GM12874 (cell line): ENCODE data around the gene RESP18.

Experiments used
- CTCF ChIP-seq: IDR thresholded peaks from 2 replicates; pipeline ENCODE4 v1.5.1; 2011; ENCODE audit warnings: low read depth, mild to moderate bottlenecking, control low read depth, low read length, moderate library complexity; ENCODE audit not compliant: insufficient read depth

The RESP18 gene

GRCh38 chr2:219350215-219350614 is 17.7 kb upstream of the RESP18 start:
- no peak for TF ChIP-seq CTCF

GRCh38 chr2:219344751-219345430 is 12.3 kb upstream of the RESP18 start:
- TF ChIP-seq CTCF, result no peak

GRCh38 chr2:219335373-219335786 is 2.8 kb upstream of the RESP18 start:
- TF ChIP-seq CTCF, result no peak

GRCh38 chr2:219334076-219334475 is 1.5 kb upstream of the RESP18 start:
- no peak for TF ChIP-seq CTCF

- TF ChIP-seq CTCF, result no peak
Measured at GRCh38 chr2:219331560-219332213, 857 bp downstream of the RESP18 start.

GRCh38 chr2:219327719-219328118 is 4.8 kb downstream of the RESP18 start:
- no peak for TF ChIP-seq CTCF

- TF ChIP-seq CTCF, result no peak
Measured at GRCh38 chr2:219325657-219326315, 6.8 kb downstream of the RESP18 start.
